ENCODE results near the gene PRTG.
"Not testable (repeated sequence)": the region's sequence is repeated elsewhere in the genome, so short reads cannot be mapped to it uniquely, and the experiment has no call there.

Gene PRTG

GRCh38 chr15:55766676-55767075, 23.7 kb upstream of the PRTG start:
- no peak for DNase-seq (ENCODE audit: low read depth)

GRCh38 chr15:55764398-55764797, 21.4 kb upstream of the PRTG start:
- DNase-seq (ENCODE audit: low read depth), result no peak
- TF ChIP-seq CTCF (conservative IDR thresholded peaks at IDR 0.05; ENCODE audit: low read length), result no peak
- H3K4me3 ChIP-seq (ENCODE audit: low read length), result no peak overlapping the region

More at GRCh38 chr15:55766676-55767075, 23.7 kb upstream of the PRTG start:
- no peak overlapping the region for H3K4me3 ChIP-seq (ENCODE audit: low read length)
- no peak for TF ChIP-seq CTCF (conservative IDR thresholded peaks at IDR 0.05; ENCODE audit: low read length)

- no peak for TF ChIP-seq CTCF (conservative IDR thresholded peaks at IDR 0.05; ENCODE audit: low read length)
- no peak for DNase-seq (ENCODE audit: low read depth)
- H3K4me3 ChIP-seq (ENCODE audit: low read length), result no peak overlapping the region
These were observed 15.6 kb upstream of the PRTG start for GRCh38 chr15:55758580-55758986.

GRCh38 chr15:55753433-55753832, 10.5 kb upstream of the PRTG start:
- DNase-seq (ENCODE audit: low read depth); H3K4me3 ChIP-seq (ENCODE audit: low read length): not testable (repeated sequence)

GRCh38 chr15:55750706-55751105, 7.8 kb upstream of the PRTG start:
- H3K4me3 ChIP-seq (ENCODE audit: low read length), result no peak overlapping the region
- no peak for TF ChIP-seq CTCF (conservative IDR thresholded peaks at IDR 0.05; ENCODE audit: low read length)
- DNase-seq (ENCODE audit: low read depth), result no peak

- TF ChIP-seq CTCF (conservative IDR thresholded peaks at IDR 0.05; ENCODE audit: low read length), result no peak
- H3K4me3 ChIP-seq (ENCODE audit: low read length), result peak overlapping the region; percentile 56; the same call in 1 of the 2 replicates
- no peak for DNase-seq (ENCODE audit: low read depth)
These were observed 1.0 kb upstream of the PRTG start for GRCh38 chr15:55743729-55744655.

- H3K4me3 ChIP-seq (ENCODE audit: low read length), result peak overlapping the region; percentile 56
- no peak for DNase-seq (ENCODE audit: low read depth)
- TF ChIP-seq CTCF (conservative IDR thresholded peaks at IDR 0.05; ENCODE audit: low read length), result no peak
These were observed 440 bp downstream of the PRTG start for GRCh38 chr15:55742498-55742926.

All from AG10803 (cell line).